Activated CD4-positive, alpha-beta T cell treated with anti-CD3 and anti-CD28 coated beads, Interleukin-2, amount 10 ng/mL, durations not matched to agents 7 days and 5 days (primary cell): ENCODE measurements around the gene TTLL5. TPM values are rescaled to one million over a fixed set of nuclear protein-coding genes. Genes with fewer than 3 reads are reported as not detected.

Experiments
- CTCF ChIA-PET: fragments of 350-600 bp; sonication (Branson Sonifier 250); formaldehyde crosslinking; loops from one replicate; lab custom pipeline; 2021; ENCODE audit warnings: antibody characterized with exemption; lab: Charles Lee
- POLR2A ChIA-PET: fragments of 350-600 bp; sonication (Branson Sonifier 250); formaldehyde crosslinking; loops from one replicate; lab custom pipeline; 2021; ENCODE audit warnings: antibody characterized with exemption; lab: Charles Lee
- DNase-seq: peaks from one replicate; pipeline ENCODE4 v3.0.0-alpha.2; 2020
- H3K27ac Mint-ChIP-seq: one replicate; pipeline ENCODE4 v1.8.0; 2021; ENCODE audit warnings: mild to moderate bottlenecking, moderate library complexity, mixed read lengths
- H3K27me3 Mint-ChIP-seq: one replicate; pipeline ENCODE4 v1.8.0; 2021; ENCODE audit warnings: mixed read lengths
- H3K36me3 Mint-ChIP-seq: one replicate; pipeline ENCODE4 v1.8.0; 2021; ENCODE audit warnings: low read depth, mixed read lengths
- H3K4me1 Mint-ChIP-seq: one replicate; pipeline ENCODE4 v1.8.0; 2021; ENCODE audit warnings: mixed read lengths
- H3K4me3 Mint-ChIP-seq: one replicate; pipeline ENCODE4 v1.8.0; 2021; ENCODE audit warnings: mild to moderate bottlenecking, moderate library complexity, mixed read lengths
- H3K9me3 Mint-ChIP-seq: one replicate; pipeline ENCODE4 v1.8.0; 2021; ENCODE audit warnings: mixed read lengths
- total RNA-seq, 2 experiments: library from RNA; stranded (reverse); gene quantifications; one replicate each; pipeline ENCODE4 v1.2.3, GENCODE V29; 2021

The TTLL5 gene
- total RNA-seq, 2 experiments from 2014 or later = 33.3 to 43.3 TPM

- POLR2A ChIA-PET = no interaction called here
- no peak for DNase-seq
- H3K27me3 Mint-ChIP-seq = no peaks in the 10 kb centered on the region
- CTCF ChIA-PET = no interaction called here
- no peaks in the 10 kb centered on the region for H3K4me1 Mint-ChIP-seq
- H3K4me3 Mint-ChIP-seq = no peak overlapping the region
- H3K9me3 Mint-ChIP-seq = no peaks in the 10 kb centered on the region
- peaks cover 8% of the 10 kb centered on the region for H3K36me3 Mint-ChIP-seq
- no peak overlapping the region for H3K27ac Mint-ChIP-seq
Observed at GRCh38 chr14:75703467-75703866, 42.4 kb downstream of the TTLL5 start.

- Mint-ChIP-seq H3K4me3 (no peak overlapping the region), H3K27ac (no peak overlapping the region), H3K36me3 (peaks cover 8% of the 10 kb centered on the region), H3K9me3 (no peaks in the 10 kb centered on the region), H3K4me1 (no peaks in the 10 kb centered on the region), H3K27me3 (no peaks in the 10 kb centered on the region)
- POLR2A ChIA-PET = interaction anchor here (0.5 to 0.6 kb wide), 2 partner anchors 222 to 302 kb away, joined by 3 to 5 read pairs; no protein-coding TSS in a partner anchor
- DNase-seq = no peak
- CTCF ChIA-PET = interaction anchor here (1.0 to 1.4 kb wide), 2 partner anchors 15 to 201 kb away, joined by 3 to 4 read pairs; no protein-coding TSS in a partner anchor
Observed at GRCh38 chr14:75705014-75705413, 44.0 kb downstream of the TTLL5 start.

GRCh38 chr14:75709207-75709812 lies 48.3 kb downstream of the TTLL5 start:
- H3K27me3 Mint-ChIP-seq = no peaks in the 10 kb centered on the region
- POLR2A ChIA-PET = interaction anchor here (0.6 kb wide), 1 partner anchor 272 kb away, joined by 3 read pairs; the partner anchor contains the start of gene TGFB3
- CTCF ChIA-PET = interaction anchor here (0.6 to 4.2 kb wide), 12 partner anchors 9 to 363 kb away, joined by 3 to 38 read pairs (median 3); partner anchors contain the start of genes IFT43 and TGFB3
- no peaks in the 10 kb centered on the region for H3K4me1 Mint-ChIP-seq
- no peaks in the 10 kb centered on the region for H3K9me3 Mint-ChIP-seq
- no peak overlapping the region for H3K4me3 Mint-ChIP-seq
- H3K27ac Mint-ChIP-seq = no peak overlapping the region
- DNase-seq = peak; percentile 79
- peaks cover 3% of the 10 kb centered on the region for H3K36me3 Mint-ChIP-seq

- POLR2A ChIA-PET = no interaction called here
- DNase-seq = peak; percentile 41
- Mint-ChIP-seq H3K4me3 (no peak overlapping the region), H3K9me3 (no peaks in the 10 kb centered on the region), H3K27me3 (no peaks in the 10 kb centered on the region), H3K4me1 (peaks cover 2% of the 10 kb centered on the region), H3K27ac (peak overlapping the region; percentile 55), H3K36me3 (peaks cover 2% of the 10 kb centered on the region)
- CTCF ChIA-PET = interaction anchor here (1.2 to 4.2 kb wide), 4 partner anchors 10 to 272 kb away, joined by 3 to 38 read pairs (median 6); partner anchors contain the start of genes IFT43 and TGFB3
Observed at GRCh38 chr14:75711105-75711795, 50.2 kb downstream of the TTLL5 start.

GRCh38 chr14:75711796-75712211 lies 50.8 kb downstream of the TTLL5 start:
- peaks cover 2% of the 10 kb centered on the region for H3K36me3 Mint-ChIP-seq
- no peaks in the 10 kb centered on the region for H3K27me3 Mint-ChIP-seq
- H3K9me3 Mint-ChIP-seq = no peaks in the 10 kb centered on the region
- peaks cover 3% of the 10 kb centered on the region for H3K4me1 Mint-ChIP-seq
- ChIA-PET CTCF (interaction anchor here (0.7 to 4.2 kb wide), 4 partner anchors 10 to 653 kb away, joined by 3 to 38 read pairs (median 6); partner anchors contain the start of genes IFT43 and TGFB3), POLR2A (no interaction called here)
- H3K27ac Mint-ChIP-seq = no peak overlapping the region
- no peak for DNase-seq
- H3K4me3 Mint-ChIP-seq = no peak overlapping the region

GRCh38 chr14:75714991-75715390 lies 53.9 kb downstream of the TTLL5 start:
- peaks cover 3% of the 10 kb centered on the region for H3K4me1 Mint-ChIP-seq
- no peaks in the 10 kb centered on the region for H3K27me3 Mint-ChIP-seq
- CTCF ChIA-PET = interaction anchor here (0.6 to 0.7 kb wide), 2 partner anchors 264 to 1941 kb away, joined by 3 to 4 read pairs; no protein-coding TSS in a partner anchor
- H3K9me3 Mint-ChIP-seq = no peaks in the 10 kb centered on the region
- H3K4me3 Mint-ChIP-seq = no peak overlapping the region
- H3K27ac Mint-ChIP-seq = no peak overlapping the region
- peaks cover 14% of the 10 kb centered on the region for H3K36me3 Mint-ChIP-seq
- POLR2A ChIA-PET = no interaction called here
- DNase-seq = no peak

GRCh38 chr14:75715926-75716780 lies 55.1 kb downstream of the TTLL5 start:
- no peaks in the 10 kb centered on the region for H3K27me3 Mint-ChIP-seq
- H3K4me1 Mint-ChIP-seq = peaks cover 3% of the 10 kb centered on the region
- ChIA-PET POLR2A (no interaction called here), CTCF (no interaction called here)
- DNase-seq = no peak
- H3K27ac Mint-ChIP-seq = no peak overlapping the region
- H3K4me3 Mint-ChIP-seq = no peak overlapping the region
- peaks cover 19% of the 10 kb centered on the region for H3K36me3 Mint-ChIP-seq
- no peaks in the 10 kb centered on the region for H3K9me3 Mint-ChIP-seq

GRCh38 chr14:75717729-75718128 lies 56.7 kb downstream of the TTLL5 start:
- Mint-ChIP-seq H3K36me3 (peaks cover 28% of the 10 kb centered on the region), H3K4me3 (no peak overlapping the region), H3K27me3 (no peaks in the 10 kb centered on the region), H3K27ac (no peak overlapping the region), H3K9me3 (no peaks in the 10 kb centered on the region), H3K4me1 (peaks cover 3% of the 10 kb centered on the region)
- DNase-seq = no peak
- ChIA-PET POLR2A (no interaction called here), CTCF (interaction anchor here (1.3 kb wide), 1 partner anchor 265 kb away, joined by 4 read pairs; the partner anchor contains the start of gene TGFB3)

- Mint-ChIP-seq H3K4me3 (no peak overlapping the region), H3K27ac (no peak overlapping the region), H3K36me3 (peaks cover 28% of the 10 kb centered on the region), H3K9me3 (no peaks in the 10 kb centered on the region), H3K27me3 (no peaks in the 10 kb centered on the region), H3K4me1 (peaks cover 3% of the 10 kb centered on the region)
- CTCF ChIA-PET = interaction anchor here (0.8 to 1.3 kb wide), 2 partner anchors 9 to 264 kb away, joined by 3 to 4 read pairs; partner anchors contain the start of gene TGFB3
- POLR2A ChIA-PET = no interaction called here
- no peak for DNase-seq
Observed at GRCh38 chr14:75718199-75718598, 57.2 kb downstream of the TTLL5 start.

GRCh38 chr14:75720116-75720515 lies 59.1 kb downstream of the TTLL5 start:
- Mint-ChIP-seq H3K4me1 (peaks cover 13% of the 10 kb centered on the region), H3K9me3 (no peaks in the 10 kb centered on the region), H3K36me3 (peaks cover 33% of the 10 kb centered on the region), H3K27ac (no peak overlapping the region), H3K27me3 (no peaks in the 10 kb centered on the region), H3K4me3 (no peak overlapping the region)
- CTCF ChIA-PET = interaction anchor here (0.9 kb wide), 1 partner anchor 15 kb away, joined by 4 read pairs; no protein-coding TSS in a partner anchor
- POLR2A ChIA-PET = no interaction called here
- no peak for DNase-seq

- CTCF ChIA-PET = interaction anchor here (0.6 to 0.9 kb wide), 3 partner anchors 16 to 1934 kb away, joined by 3 to 4 read pairs (median 4); no protein-coding TSS in a partner anchor
- no peaks in the 10 kb centered on the region for H3K9me3 Mint-ChIP-seq
- H3K36me3 Mint-ChIP-seq = peaks cover 38% of the 10 kb centered on the region
- no peak overlapping the region for H3K27ac Mint-ChIP-seq
- POLR2A ChIA-PET = no interaction called here
- H3K4me3 Mint-ChIP-seq = no peak overlapping the region
- H3K27me3 Mint-ChIP-seq = no peaks in the 10 kb centered on the region
- peaks cover 13% of the 10 kb centered on the region for H3K4me1 Mint-ChIP-seq
- no peak for DNase-seq
Observed at GRCh38 chr14:75720842-75721498, 59.9 kb downstream of the TTLL5 start.

GRCh38 chr14:75723716-75724115 lies 62.7 kb downstream of the TTLL5 start:
- CTCF ChIA-PET = no interaction called here
- Mint-ChIP-seq H3K36me3 (peaks cover 45% of the 10 kb centered on the region), H3K27me3 (no peaks in the 10 kb centered on the region), H3K9me3 (peaks cover 3% of the 10 kb centered on the region), H3K4me1 (peaks cover 10% of the 10 kb centered on the region), H3K27ac (no peak overlapping the region), H3K4me3 (no peak overlapping the region)
- no peak for DNase-seq
- POLR2A ChIA-PET = no interaction called here
